Activated CD8-positive, alpha-beta memory T cell treated with anti-CD3 and anti-CD28 coated beads for 36 hours (primary cell): ENCODE measurements around the gene MAN1A2. TPM values are rescaled to one million over a fixed set of nuclear protein-coding genes. Genes with fewer than 3 reads are reported as not detected.

ENCODE experiments used
- CTCF ChIA-PET: fragments of 350-600 bp; sonication (Branson Sonifier 250); formaldehyde crosslinking; loops from one replicate; lab custom pipeline; 2021; ENCODE audit warnings: antibody characterized with exemption; lab: Charles Lee
- POLR2A ChIA-PET: fragments of 350-600 bp; sonication (Branson Sonifier 250); formaldehyde crosslinking; loops from one replicate; lab custom pipeline; 2021; ENCODE audit warnings: antibody characterized with exemption; lab: Charles Lee
- total RNA-seq, 2 experiments: library from RNA; stranded (reverse); gene quantifications; one replicate each; pipeline ENCODE4 v1.2.3, GENCODE V29; 2021

MAN1A2 gene
- total RNA-seq, 2 experiments from 2014 or later, result 24.5 to 24.8 TPM

DNA sequence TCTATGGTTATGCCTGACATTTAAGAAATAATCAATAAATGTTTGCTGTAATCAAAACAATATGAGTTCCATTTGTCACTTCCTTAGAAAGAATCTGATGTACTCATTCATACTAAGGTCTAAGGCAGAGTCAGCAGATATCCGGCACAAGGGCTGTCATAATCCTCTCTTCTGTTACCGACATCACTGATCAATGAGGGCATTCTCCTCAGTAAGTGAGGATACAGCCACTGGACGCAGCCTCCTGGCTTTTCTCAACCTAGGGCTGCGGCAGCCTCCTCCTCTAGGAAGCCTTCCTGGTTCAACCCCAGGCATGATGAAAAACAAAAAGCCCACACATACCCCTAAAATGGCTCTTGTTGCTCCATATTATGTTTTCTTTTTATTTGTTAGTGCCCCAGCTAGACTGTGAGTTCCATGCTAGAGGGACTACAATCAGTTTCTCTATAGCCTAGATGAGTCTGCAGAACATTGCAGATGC lies 197.9 kb downstream of the MAN1A2 start:
- ChIA-PET CTCF (no interaction called here), POLR2A (no interaction called here)

DNA sequence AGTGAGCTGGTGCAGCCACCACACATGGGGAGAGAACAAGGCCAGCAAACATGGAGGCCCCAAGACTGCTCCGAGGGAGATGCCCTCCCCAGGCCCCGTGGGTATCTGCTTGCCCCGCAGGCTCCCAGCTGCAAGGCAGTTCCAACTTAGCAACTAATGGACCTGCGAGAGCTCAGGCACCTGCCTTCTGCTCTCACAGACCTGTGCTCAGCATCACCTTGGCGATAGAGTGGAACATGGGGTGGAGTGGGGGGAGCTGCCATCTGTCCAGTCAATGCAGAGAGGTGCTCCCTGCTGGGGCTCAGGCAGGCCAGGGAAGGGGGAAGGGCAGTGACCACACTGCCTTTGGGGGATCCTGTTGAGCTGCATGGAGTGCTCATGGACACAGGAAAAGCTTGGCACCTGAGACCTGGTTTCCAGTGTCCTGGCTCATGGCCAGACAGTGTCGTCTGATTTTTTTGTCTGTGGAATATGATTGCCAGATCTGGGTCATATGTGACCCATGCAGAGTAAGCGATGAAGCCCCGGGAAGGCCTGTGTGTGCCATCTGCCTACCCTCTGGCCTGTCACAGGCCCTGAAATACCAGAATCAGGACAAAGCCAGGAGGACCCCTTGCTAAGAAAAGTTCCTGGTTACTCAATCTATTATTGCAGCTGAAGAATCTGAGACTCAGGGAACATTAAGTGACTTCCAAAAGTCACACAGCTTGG lies 198.7 kb downstream of the MAN1A2 start:
- ChIA-PET POLR2A (no interaction called here), CTCF (no interaction called here)

DNA sequence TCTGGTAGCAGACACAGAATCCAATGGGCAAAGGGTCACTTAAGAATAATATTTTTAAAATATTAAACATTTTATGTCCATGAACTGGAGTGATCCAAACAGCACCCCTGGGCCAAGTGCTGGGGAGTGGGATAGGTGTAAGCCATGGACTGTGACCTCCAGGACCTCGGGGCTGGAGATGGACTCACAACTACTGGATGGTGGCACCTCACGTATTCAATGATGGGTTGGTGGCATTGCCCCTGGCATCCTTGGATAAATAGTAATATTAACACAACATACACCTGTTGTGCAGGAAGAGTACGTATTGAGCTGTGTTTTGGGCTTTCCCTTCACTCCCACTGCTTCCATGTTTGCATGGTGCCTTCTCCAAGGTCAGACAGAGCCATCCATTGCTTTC lies 199.3 kb downstream of the MAN1A2 start:
- CTCF ChIA-PET, result interaction anchor here (0.6 kb wide), 1 partner anchor 54 kb away, joined by 3 read pairs; no protein-coding TSS in a partner anchor
- POLR2A ChIA-PET, result no interaction called here

DNA sequence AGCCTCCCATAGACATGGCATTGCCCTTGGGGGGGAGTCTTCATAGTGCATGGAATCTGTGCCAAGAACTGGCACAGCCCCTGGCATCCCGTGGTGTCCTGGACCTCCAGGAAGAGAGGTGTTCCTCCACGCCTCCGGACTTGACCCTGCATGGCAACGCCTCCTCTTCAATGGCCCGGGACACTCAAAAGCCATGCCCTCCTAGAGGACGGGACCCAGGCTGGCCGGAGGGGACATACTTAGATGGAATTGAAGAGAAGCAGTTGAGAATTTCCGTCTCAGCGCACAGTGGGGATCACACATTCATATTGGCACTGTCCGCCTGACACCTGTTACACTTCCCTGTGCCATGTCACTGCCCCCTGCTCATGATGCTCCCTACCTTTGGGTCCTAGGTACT lies 200.2 kb downstream of the MAN1A2 start:
- ChIA-PET POLR2A (no interaction called here), CTCF (no interaction called here)

DNA sequence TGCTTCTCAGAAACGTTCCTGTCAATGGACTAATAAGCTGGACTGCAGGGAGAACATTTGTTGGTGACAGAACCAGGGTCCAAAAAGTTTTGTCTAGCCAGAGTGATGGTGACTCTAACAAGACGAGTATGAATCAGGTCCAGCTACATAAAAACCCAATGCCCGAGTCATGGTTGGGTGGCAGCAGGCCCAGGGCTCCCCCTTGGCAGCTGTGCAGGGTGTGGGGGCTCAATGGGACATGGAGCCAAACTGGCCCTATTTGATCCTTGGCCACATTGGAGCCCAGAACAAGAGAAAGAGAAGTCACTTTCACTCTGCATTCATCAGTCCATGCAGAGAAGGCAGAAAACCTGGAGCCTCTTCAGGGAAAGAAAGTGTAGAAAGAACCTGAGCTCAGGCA lies 200.7 kb downstream of the MAN1A2 start:
- POLR2A ChIA-PET, result no interaction called here
- CTCF ChIA-PET, result no interaction called here

DNA sequence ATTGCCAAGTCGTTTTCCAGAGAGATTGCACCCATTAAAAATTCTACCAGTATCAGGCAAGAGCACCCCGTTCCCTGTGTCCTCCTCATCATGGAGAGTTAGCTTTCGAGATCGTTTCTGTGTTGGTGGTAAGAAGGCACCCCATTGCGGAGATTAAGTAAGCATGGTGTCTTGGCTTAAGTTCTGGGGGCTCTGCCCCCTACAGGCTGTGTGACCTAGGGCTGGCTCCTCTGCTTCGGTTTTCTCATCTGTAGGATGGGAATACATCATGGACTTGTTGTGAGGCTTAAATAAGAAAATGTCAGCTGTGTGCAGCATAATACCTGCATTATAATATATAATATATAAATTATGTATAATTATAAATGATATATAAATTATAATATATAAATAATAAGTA lies 201.8 kb downstream of the MAN1A2 start:
- POLR2A ChIA-PET, result no interaction called here
- CTCF ChIA-PET, result no interaction called here

DNA sequence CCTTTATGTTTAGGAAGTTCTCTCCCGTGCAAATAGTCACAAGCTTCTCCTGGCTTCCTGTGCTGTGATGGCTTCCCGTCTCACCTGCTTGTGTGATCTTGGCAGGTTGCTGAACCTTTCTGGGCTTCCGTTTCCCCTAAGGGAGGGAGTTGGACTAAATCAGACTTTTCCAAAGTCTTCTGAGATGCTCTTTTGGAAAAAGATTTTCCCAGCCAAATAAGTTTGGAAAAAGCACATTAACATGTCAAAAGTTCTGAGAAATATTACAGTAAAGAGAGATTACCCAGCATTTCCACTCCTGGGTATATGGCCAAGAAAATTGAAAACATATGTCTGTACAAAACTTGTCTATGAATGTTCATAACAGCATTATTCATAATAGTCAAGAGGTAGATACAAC lies 202.6 kb downstream of the MAN1A2 start:
- CTCF ChIA-PET, result no interaction called here

DNA sequence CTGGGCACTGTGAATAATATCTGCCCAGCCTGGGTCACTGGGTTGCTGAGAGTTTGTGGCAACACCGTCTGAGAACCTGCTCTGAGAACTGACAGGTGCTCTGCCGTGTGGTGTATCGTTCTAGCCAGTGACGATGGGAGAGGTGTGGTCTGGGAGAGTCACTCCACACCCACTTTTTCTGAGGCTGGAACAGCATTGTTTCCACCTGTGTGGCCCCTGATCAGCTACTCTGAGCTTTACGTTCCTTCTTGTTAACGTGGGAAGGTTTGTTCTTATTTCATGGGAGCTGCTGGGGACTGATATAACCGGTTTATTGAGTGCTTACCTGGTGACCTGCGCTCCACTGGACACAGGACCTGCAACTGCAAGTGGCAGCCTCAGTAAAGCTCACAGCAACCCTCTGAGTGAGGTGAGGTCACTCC lies 203.8 kb downstream of the MAN1A2 start:
- ChIA-PET CTCF (interaction anchor here (0.7 kb wide), 1 partner anchor 107 kb away, joined by 3 read pairs; no protein-coding TSS in a partner anchor), POLR2A (no interaction called here)

More for the DNA sequence above, 202.6 kb downstream of the MAN1A2 start:
- POLR2A ChIA-PET, result no interaction called here

DNA sequence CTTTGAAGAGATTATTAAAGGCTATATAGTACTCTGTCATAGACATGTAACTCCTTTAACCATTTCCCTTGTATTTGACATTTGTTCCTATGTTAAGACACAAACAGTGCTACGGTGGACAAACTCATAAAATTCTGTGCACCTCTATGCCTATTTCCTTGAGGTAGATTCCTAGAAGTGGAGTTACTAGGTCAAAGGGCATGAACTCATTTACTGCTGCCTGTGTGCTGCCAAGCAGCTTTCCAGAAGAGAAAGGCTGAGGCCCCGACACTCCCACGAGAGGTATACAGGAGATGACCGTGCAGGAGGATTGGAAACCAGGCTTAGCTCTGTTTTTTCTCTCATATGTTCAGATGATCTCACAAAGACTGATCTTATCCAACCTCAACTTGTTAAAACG lies 204.2 kb downstream of the MAN1A2 start:
- ChIA-PET CTCF (no interaction called here), POLR2A (no interaction called here)

DNA sequence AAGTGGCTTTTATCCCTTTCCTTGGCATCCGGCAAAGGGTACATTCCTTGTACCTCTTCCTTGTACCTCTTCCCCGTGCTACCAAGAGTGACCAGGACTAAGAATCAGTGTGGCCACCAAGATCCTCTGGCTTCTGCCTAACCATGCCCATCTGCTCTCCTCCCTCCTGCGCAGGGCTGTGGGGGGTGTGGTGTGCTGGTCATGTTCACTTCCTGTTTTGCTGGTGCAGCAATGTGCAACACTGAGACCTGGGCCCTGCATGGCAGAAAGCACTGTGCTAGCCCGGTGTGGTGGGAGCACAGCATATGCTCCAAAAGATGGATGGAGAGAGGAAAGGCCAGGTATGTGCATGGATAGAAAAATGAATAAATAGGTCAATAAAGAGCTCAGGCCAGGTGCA lies 205.3 kb downstream of the MAN1A2 start:
- ChIA-PET POLR2A (no interaction called here), CTCF (interaction anchor here (1.2 kb wide), 1 partner anchor 10 kb away, joined by 3 read pairs; no protein-coding TSS in a partner anchor)

DNA sequence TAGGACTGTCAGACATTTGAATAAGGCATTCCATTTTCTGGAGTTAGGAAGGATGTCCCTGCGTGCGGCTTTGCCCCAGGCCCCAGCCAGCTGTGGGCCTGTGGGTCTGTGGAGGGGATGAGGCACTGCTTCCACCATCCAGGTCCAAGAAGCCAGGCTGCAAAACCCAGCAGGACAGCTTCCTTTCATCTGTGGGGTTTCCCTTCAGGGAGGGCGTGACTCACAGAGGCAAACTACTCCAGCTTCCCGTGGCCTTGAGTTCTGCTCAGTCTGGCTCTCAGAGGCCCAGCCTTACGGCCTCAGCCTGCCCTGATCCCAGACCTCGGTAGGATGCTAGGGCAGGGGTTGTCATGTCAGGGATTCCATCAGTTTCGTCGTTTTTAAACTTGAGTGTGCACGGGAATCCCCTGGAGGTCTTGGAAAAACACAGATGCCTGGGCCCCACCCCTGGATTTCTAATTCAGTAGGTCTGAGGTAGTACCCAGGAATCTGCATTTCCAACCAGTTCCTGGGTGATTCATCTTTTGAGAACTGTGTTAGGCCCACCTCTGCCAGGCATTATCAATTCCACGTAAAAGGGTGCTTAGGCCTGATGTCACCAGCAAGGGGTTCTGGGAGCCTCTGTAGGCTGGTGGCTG lies 206.3 kb downstream of the MAN1A2 start:
- POLR2A ChIA-PET, result no interaction called here
- CTCF ChIA-PET, result interaction anchor here (1.2 kb wide), 1 partner anchor 9 kb away, joined by 3 read pairs; no protein-coding TSS in a partner anchor

DNA sequence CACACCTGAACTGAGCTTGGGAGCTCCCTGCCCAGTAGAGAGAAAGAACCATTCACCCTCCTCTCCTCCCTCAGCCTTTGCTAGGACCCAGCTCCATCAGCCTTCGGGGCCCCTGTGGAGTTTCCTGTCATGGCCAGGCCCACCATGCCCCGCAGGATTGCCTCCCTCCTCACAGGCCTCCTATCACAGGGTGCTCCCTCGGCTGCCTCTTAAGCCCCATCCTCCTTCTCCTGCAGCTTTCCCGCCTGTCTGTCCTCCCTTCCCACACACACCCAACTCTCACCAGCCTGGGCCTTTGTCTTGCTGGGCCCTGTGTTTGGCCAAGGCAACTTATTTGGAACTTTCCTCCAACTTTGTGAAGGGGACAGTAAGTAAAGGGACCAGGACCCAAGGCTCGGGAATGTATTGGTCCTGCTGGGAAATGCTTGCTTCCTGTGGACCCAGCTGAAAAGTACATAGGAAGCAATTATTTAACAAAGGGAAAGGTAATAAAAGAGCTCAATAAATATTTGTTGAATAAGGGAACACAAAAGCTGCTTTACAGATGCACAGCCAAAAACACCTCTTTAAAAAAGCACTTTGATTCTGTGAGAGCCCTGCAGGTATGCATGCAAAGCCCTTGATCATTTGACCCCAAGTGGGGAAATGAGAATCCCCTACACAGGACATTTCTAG lies 207.0 kb downstream of the MAN1A2 start:
- POLR2A ChIA-PET, result no interaction called here
- CTCF ChIA-PET, result interaction anchor here (1.3 kb wide), 1 partner anchor 38 kb away, joined by 3 read pairs; no protein-coding TSS in a partner anchor

DNA sequence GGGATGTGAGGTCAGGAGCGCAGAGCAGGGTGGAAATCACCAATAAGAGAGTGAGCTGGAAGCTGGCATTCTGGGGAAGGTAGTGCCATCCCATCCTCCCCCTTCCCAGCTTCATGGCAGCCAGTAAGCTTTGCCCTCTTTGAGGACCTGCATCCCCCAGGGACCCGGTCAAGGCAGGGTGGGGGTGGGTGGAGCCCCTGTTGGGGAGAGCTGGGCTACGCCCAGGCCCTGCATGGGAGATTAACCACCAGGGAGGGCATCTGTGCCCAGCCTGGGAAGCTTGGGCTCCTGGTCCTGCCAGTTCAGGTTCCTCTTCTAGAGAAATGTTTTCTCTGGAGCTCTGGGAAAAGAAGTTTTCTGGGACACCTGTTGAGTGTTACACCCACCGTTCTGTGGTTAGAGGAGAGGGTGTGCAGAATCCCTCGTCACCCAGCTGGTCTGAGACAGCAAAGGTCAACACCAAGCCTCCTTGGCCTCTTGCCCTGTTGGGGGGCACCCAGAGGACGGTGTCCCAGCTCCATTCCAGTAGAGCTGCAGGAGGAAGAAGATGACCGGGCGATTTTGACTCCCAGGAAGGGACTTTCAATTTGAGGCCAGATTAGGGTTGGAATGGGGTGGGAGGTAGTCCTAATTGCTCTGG lies 208.5 kb downstream of the MAN1A2 start:
- ChIA-PET CTCF (no interaction called here), POLR2A (no interaction called here)

DNA sequence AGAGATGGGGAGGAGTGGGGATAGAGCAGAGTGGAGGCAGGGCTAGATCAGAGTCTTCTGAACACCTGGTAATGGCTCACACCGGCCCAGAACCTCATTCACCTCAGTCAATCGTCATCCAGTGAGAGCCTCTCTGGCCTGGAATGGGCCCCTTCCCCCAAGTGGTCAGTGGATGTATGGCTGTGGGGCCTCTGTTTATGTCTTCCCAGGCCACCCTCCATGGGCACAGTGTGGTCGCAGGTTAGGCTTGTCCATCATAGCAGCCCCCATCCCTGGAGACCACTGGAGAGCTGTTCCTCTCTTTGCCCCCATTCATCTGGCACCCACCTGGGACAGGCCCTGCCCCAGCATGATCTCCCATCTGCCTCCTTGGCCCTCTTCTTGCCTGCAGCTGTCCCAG lies 209.0 kb downstream of the MAN1A2 start:
- ChIA-PET CTCF (no interaction called here), POLR2A (no interaction called here)

DNA sequence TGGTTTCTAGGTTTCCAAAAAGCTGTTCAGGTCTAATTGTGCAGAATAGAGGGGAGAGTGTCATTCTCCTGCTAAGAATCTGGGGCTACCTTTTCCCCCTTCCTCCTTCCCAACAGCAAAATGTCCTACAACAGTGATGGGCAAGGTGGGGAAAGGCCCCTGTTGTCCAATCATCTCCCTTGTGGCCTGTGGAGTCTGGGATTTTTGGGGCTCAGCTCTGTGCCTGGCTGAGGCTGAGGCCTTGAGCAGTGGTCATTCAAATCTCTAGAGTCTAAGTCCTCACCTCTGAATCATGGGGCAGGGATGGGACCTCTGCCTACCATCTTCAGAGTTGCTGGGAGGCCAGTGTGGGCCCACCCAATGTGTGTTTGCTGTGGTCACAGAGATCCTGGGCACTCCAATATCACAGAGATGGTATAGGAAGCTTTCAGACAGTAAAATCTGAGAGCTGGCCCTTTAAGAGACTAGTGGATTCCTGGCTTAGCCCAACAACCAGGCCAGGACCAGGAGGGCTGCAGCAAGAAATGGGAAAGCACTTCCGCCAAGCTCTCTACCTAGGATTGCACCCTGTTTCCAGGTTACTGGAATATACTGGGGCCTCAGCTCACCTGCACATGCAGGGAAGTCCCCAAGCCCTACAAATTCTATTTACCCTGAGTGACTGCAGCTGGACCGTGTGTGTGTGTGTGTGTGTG lies 210.1 kb downstream of the MAN1A2 start:
- ChIA-PET CTCF (no interaction called here), POLR2A (no interaction called here)

DNA sequence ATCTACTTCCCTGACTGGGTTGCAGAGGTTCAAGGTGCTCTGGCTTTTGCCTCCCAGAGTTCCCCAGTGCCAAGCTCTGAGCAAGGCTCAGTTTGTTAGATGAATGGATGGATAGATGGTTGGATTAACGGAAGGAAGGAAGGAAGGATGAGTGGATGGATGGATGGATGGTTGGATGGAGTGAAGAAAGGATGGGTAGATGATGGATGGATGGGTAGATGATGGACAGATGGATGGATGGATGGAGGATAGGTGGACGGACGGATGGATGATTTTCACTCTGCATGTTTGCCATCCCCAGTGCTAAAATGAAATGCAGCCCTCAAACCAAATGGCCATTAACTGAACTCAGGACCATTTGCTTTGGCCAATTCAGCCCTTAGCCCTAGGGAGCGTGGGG lies 211.2 kb downstream of the MAN1A2 start:
- POLR2A ChIA-PET, result no interaction called here
- CTCF ChIA-PET, result no interaction called here
